Trophoblast cell (in vitro differentiated cells and primary cell): ENCODE data around the gene TAGLN.

ENCODE experiments used
- DNase-seq, 2 donors: peaks; one replicate each; pipeline ENCODE4 v3.0.0-alpha.2; 2016
- H2AFZ ChIP-seq: 2 replicates; pipeline ENCODE4 v1.6.1; 2013; ENCODE audit warnings: low read length, moderate library complexity, mild to moderate bottlenecking; ENCODE audit not compliant: insufficient read depth, poor library complexity
- H2AK5ac ChIP-seq: 2 replicates; pipeline ENCODE4 v1.6.1; 2013; ENCODE audit warnings: mild to moderate bottlenecking, low read length
- H2BK120ac ChIP-seq: 2 replicates; pipeline ENCODE4 v1.6.1; 2013; ENCODE audit warnings: low read length, mild to moderate bottlenecking, moderate library complexity; ENCODE audit not compliant: insufficient read depth, poor library complexity
- H2BK12ac ChIP-seq: 2 replicates; pipeline ENCODE4 v1.6.1; 2013; ENCODE audit warnings: mild to moderate bottlenecking, low read length, moderate library complexity
- H2BK5ac ChIP-seq: 2 replicates; pipeline ENCODE4 v1.6.1; 2013; ENCODE audit warnings: low read length, low read depth, moderate library complexity, mild to moderate bottlenecking; ENCODE audit not compliant: poor library complexity
- H3K14ac ChIP-seq: 2 replicates; pipeline ENCODE4 v1.6.1; 2013; ENCODE audit warnings: mild to moderate bottlenecking, low read length
- H3K18ac ChIP-seq: 2 replicates; pipeline ENCODE4 v1.6.1; 2013; ENCODE audit warnings: mild to moderate bottlenecking, low read length
- H3K23ac ChIP-seq: 2 replicates; pipeline ENCODE4 v1.6.1; 2013; ENCODE audit warnings: low read length
- H3K27ac ChIP-seq: 2 replicates; pipeline ENCODE4 v1.5.1; 2013; ENCODE audit warnings: low read depth, mild to moderate bottlenecking, inconsistent platforms, low read length, moderate library complexity
- H3K27me3 ChIP-seq: 2 replicates; pipeline ENCODE4 v1.6.1; 2013; ENCODE audit warnings: inconsistent platforms, mild to moderate bottlenecking, low read length, moderate library complexity; ENCODE audit not compliant: insufficient read depth
- H3K36me3 ChIP-seq, 2 experiments: 1 replicate in 1 of 2; 2 replicates in 1 of 2; pipeline ENCODE4 v1.6.1; 2013; ENCODE audit warnings: low read length in 2 of 2, mild to moderate bottlenecking in 2 of 2, moderate library complexity in 1 of 2; ENCODE audit not compliant: insufficient read depth in 2 of 2, control insufficient read depth in 1 of 2
- H3K4ac ChIP-seq: 2 replicates; pipeline ENCODE4 v1.6.1; 2013; ENCODE audit warnings: low read depth, mild to moderate bottlenecking, low read length, moderate library complexity
- H3K4me1 ChIP-seq, 2 experiments: 1 replicate in 1 of 2; 2 replicates in 1 of 2; pipeline ENCODE4 v1.6.1; 2013; ENCODE audit warnings: low read length in 2 of 2, mild to moderate bottlenecking in 2 of 2, moderate library complexity in 1 of 2; ENCODE audit not compliant: insufficient read depth in 2 of 2, control insufficient read depth in 1 of 2
- H3K4me2 ChIP-seq: 2 replicates; pipeline ENCODE4 v1.6.1; 2013; ENCODE audit warnings: inconsistent platforms, mild to moderate bottlenecking, low read length, moderate library complexity
- H3K4me3 ChIP-seq: 2 replicates; pipeline ENCODE4 v1.5.1; 2013; ENCODE audit warnings: mild to moderate bottlenecking, low read depth, low read length, inconsistent platforms
- H3K79me1 ChIP-seq: one replicate; pipeline ENCODE4 v1.6.1; 2013; ENCODE audit warnings: low read length
- H3K79me2 ChIP-seq: 2 replicates; pipeline ENCODE4 v1.6.1; 2013; ENCODE audit warnings: low read length, mild to moderate bottlenecking; ENCODE audit not compliant: control insufficient read depth, insufficient read depth, poor library complexity
- H3K9ac ChIP-seq: 2 replicates; pipeline ENCODE4 v1.6.1; 2013; ENCODE audit warnings: mild to moderate bottlenecking, low read length
- H3K9me3 ChIP-seq: 2 replicates; pipeline ENCODE4 v1.6.1; 2013; ENCODE audit warnings: low read depth, mild to moderate bottlenecking, control low read depth, inconsistent platforms, low read length; ENCODE audit not compliant: insufficient read depth
- H4K12ac ChIP-seq: 2 replicates; pipeline ENCODE4 v1.6.1; 2013; ENCODE audit warnings: low read depth, mild to moderate bottlenecking, low read length, moderate library complexity
- H4K8ac ChIP-seq: 2 replicates; pipeline ENCODE4 v1.6.1; 2013; ENCODE audit warnings: low read depth, mild to moderate bottlenecking, low read length, moderate library complexity
- H4K91ac ChIP-seq: one replicate; pipeline ENCODE4 v1.6.1; 2013; ENCODE audit warnings: low read depth, mild to moderate bottlenecking, low read length, moderate library complexity
- WGBS: extraction: QIAGEN DNeasy Blood & Tissue Kit; methylation state at CpG from one replicate; pipeline ENCODE4 v1.1.7; 2013; ENCODE audit warnings: missing lambda C conversion rate; ENCODE audit not compliant: insufficient read length, insufficient coverage; ENCODE audit errors: extremely low coverage; 5-methylcytosine and 5-hydroxymethylcytosine counted together

The TAGLN gene

DNA sequence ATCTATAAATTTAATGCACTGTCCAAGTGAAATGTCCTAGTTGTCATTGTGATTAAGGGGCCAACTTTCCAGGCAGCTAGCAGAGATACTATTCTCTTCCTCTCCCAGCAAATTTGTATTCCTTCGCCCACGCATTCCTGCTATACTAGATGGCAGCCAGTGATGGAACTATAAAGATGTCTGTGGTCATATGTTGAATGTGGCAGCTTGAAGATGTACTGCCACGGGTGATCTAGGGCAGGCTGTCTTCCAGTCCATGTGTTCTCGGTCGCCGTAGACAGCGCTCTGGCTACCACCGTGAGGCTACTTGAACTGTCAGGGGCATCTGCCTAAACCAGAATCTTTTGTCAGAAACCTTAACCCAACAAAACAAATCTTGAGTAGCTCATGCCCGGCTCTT, 29.0 kb upstream of the TAGLN start:
- H4K91ac ChIP-seq = no peak overlapping the region
- H3K4me1 ChIP-seq = peaks cover 10 to 23% of the 10 kb centered on the region in 2 experiments
- H3K79me1 ChIP-seq = peaks cover 2% of the 10 kb centered on the region
- no peak overlapping the region for H3K4me2 ChIP-seq
- H2BK5ac ChIP-seq = no peak overlapping the region
- no peak overlapping the region for H3K4ac ChIP-seq
- no peak overlapping the region for H2AFZ ChIP-seq
- H2AK5ac ChIP-seq = no peak overlapping the region
- H3K36me3 ChIP-seq = peaks cover 10 to 16% of the 10 kb centered on the region in 2 experiments
- H4K12ac ChIP-seq = no peak overlapping the region
- no peaks in the 10 kb centered on the region for H3K79me2 ChIP-seq
- no CpG with 5 or more reads among the region's 9 CpGs for WGBS
- no peaks in the 10 kb centered on the region for H3K9me3 ChIP-seq
- no peak for DNase-seq
- H3K4me3 ChIP-seq = no peak overlapping the region
- no peak overlapping the region for H2BK12ac ChIP-seq
- H3K23ac ChIP-seq = no peak overlapping the region
- H3K9ac ChIP-seq = no peak overlapping the region
- H4K8ac ChIP-seq = no peak overlapping the region
- no peak overlapping the region for H3K18ac ChIP-seq
- H3K27ac ChIP-seq = peak overlapping the region; percentile 8
- H2BK120ac ChIP-seq = no peak overlapping the region
- no peaks in the 10 kb centered on the region for H3K27me3 ChIP-seq
- no peak overlapping the region for H3K14ac ChIP-seq

GRCh38 chr11:117171007-117171403, 28.2 kb upstream of the TAGLN start:
- Histone ChIP-seq H3K14ac (no peak overlapping the region), H3K23ac (no peak overlapping the region), H3K4me3 (no peak overlapping the region), H3K79me2 (no peaks in the 10 kb centered on the region), H4K12ac (no peak overlapping the region), H3K27ac (no peak overlapping the region), H3K27me3 (no peaks in the 10 kb centered on the region), H2BK5ac (no peak overlapping the region), H3K18ac (no peak overlapping the region), H3K4me1 (peaks cover 10 to 23% of the 10 kb centered on the region in 2 experiments), H4K91ac (no peak overlapping the region), H3K4me2 (no peak overlapping the region), H3K36me3 (peaks cover 8 to 11% of the 10 kb centered on the region in 2 experiments), H3K9ac (no peak overlapping the region), H3K9me3 (no peaks in the 10 kb centered on the region), H2BK120ac (no peak overlapping the region), H3K79me1 (peaks cover 2% of the 10 kb centered on the region), H4K8ac (no peak overlapping the region), H3K4ac (no peak overlapping the region), H2AFZ (no peak overlapping the region), H2BK12ac (no peak overlapping the region), H2AK5ac (no peak overlapping the region)
- no CpG with 5 or more reads among the region's 2 CpGs for WGBS
- DNase-seq = no peak

GRCh38 chr11:117171404-117172061, 27.6 kb upstream of the TAGLN start:
- no peak overlapping the region for H2AFZ ChIP-seq
- H3K18ac ChIP-seq = no peak overlapping the region
- no peaks in the 10 kb centered on the region for H3K27me3 ChIP-seq
- no peak overlapping the region for H4K8ac ChIP-seq
- H3K4me2 ChIP-seq = no peak overlapping the region
- H2BK120ac ChIP-seq = no peak overlapping the region
- peaks cover 2% of the 10 kb centered on the region for H3K79me1 ChIP-seq
- no peaks in the 10 kb centered on the region for H3K79me2 ChIP-seq
- H2BK12ac ChIP-seq = no peak overlapping the region
- WGBS = no CpG with 5 or more reads among the region's 14 CpGs
- H4K12ac ChIP-seq = no peak overlapping the region
- peaks cover 8 to 10% of the 10 kb centered on the region in 2 experiments for H3K36me3 ChIP-seq
- H2AK5ac ChIP-seq = no peak overlapping the region
- H3K9me3 ChIP-seq = no peaks in the 10 kb centered on the region
- no peak overlapping the region for H2BK5ac ChIP-seq
- H3K4ac ChIP-seq = no peak overlapping the region
- DNase-seq = peak; percentile 94 to 96
- no peak overlapping the region for H4K91ac ChIP-seq
- peaks cover 10 to 23% of the 10 kb centered on the region in 2 experiments for H3K4me1 ChIP-seq
- no peak overlapping the region for H3K27ac ChIP-seq
- no peak overlapping the region for H3K23ac ChIP-seq
- H3K4me3 ChIP-seq = no peak overlapping the region
- H3K14ac ChIP-seq = no peak overlapping the region
- H3K9ac ChIP-seq = no peak overlapping the region

DNA sequence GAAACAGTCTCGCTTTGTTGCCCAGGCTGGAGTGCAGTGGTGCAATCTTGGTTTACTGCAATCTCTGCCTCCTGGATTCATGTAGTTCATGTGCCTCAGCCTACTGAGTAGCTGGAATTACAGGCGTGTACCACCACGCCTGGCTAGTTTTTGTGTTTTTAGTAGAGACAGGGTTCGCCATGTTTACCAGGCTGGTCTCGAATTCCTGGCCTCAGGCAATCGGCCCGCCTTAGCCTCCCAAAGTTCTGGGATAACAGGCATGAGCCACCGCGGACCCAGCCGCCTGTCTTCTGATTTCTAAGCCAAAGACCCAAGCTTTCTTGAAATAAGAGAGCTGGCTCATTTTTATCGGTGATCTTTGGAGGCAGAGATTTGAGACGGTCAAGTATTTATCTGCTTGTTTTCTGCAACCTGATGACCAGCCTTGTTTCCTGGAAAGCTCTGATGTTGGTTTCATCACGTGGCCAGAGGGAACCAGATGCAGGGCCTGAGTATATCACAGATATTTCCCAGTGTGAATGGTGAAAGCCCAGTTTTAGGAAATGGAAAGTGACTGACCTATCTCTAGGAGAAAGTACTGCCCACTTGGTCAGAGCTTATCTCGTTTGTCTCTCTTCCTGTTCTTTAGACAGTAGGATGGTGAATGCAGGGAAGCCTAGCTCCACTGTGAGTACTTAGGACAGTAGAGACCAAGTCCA, 26.3 kb upstream of the TAGLN start:
- no peaks in the 10 kb centered on the region for H3K9me3 ChIP-seq
- peak overlapping the region; percentile 30 for H3K27ac ChIP-seq
- peak overlapping the region; percentile 16 for H3K4me2 ChIP-seq
- H4K8ac ChIP-seq = no peak overlapping the region
- H2BK5ac ChIP-seq = no peak overlapping the region
- no peak overlapping the region for H3K23ac ChIP-seq
- H4K12ac ChIP-seq = no peak overlapping the region
- no peak overlapping the region for H3K18ac ChIP-seq
- peaks cover 10 to 23% of the 10 kb centered on the region in 2 experiments for H3K4me1 ChIP-seq
- no peak overlapping the region for H3K4ac ChIP-seq
- no peak overlapping the region for H2AK5ac ChIP-seq
- H3K79me1 ChIP-seq = peaks cover 2% of the 10 kb centered on the region
- H3K79me2 ChIP-seq = no peaks in the 10 kb centered on the region
- no peak overlapping the region for H3K9ac ChIP-seq
- H2AFZ ChIP-seq = no peak overlapping the region
- H3K14ac ChIP-seq = no peak overlapping the region
- DNase-seq = peak; percentile 91 to 95
- H3K27me3 ChIP-seq = no peaks in the 10 kb centered on the region
- H2BK120ac ChIP-seq = no peak overlapping the region
- H2BK12ac ChIP-seq = no peak overlapping the region
- H3K4me3 ChIP-seq = no peak overlapping the region
- WGBS = no CpG with 5 or more reads among the region's 14 CpGs
- no peak overlapping the region for H4K91ac ChIP-seq
- peaks cover 5 to 6% of the 10 kb centered on the region in 2 experiments for H3K36me3 ChIP-seq
